Measurements from ENCODE around the gene EIPR1. TPM values are rescaled to one million over a fixed set of nuclear protein-coding genes. Genes with fewer than 3 reads are reported as not detected.
A peak's percentile ranks its signal among the peaks of the same experiment; 100 is the strongest.

EIPR1 gene
- total and polyA plus RNA-seq, 2 of the 4 experiments (the other 2 are of a cell fraction), result 46.5 to 67.4 TPM

DNA sequence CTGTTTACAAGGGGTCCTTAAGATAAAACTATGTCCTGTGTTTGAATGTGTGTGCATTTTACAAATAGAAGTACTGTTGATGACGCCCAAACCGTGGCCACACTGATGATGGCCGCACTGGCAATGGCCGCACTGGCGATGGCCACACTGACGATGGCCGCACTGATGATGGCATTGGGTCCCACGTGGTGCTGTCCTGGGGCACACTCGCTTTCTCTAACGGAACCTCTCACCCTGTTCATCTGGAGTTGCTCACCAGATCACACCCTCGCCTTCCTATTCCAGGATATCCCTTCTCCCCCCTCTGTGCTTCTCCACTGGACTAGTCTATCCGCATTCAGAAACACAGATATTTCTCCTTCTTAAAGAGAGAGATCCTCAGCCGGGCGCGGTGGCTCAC is 192.4 kb downstream of the EIPR1 start:
- H3K36me3 ChIP-seq (ENCODE audit: control insufficient read depth, insufficient read depth, low read length), result peaks cover 5% of the 10 kb centered on the region
- H3K23ac ChIP-seq (ENCODE audit: low read depth, low read length), result no peak overlapping the region
- TF ChIP-seq FOS (IDR thresholded peaks at IDR 0.05; ENCODE audit: low read depth, low read length), result no peak
- TF ChIP-seq MAFK (IDR thresholded peaks at IDR 0.05; ENCODE audit: low read depth, low read length), result no peak
- TF ChIP-seq SMC3 (IDR thresholded peaks at IDR 0.05; ENCODE audit: low read depth, low read length), result no peak
- no peak for TF ChIP-seq CEBPB (IDR thresholded peaks at IDR 0.05; ENCODE audit: low read depth, low read length)
- TF ChIP-seq, protein P1, sequence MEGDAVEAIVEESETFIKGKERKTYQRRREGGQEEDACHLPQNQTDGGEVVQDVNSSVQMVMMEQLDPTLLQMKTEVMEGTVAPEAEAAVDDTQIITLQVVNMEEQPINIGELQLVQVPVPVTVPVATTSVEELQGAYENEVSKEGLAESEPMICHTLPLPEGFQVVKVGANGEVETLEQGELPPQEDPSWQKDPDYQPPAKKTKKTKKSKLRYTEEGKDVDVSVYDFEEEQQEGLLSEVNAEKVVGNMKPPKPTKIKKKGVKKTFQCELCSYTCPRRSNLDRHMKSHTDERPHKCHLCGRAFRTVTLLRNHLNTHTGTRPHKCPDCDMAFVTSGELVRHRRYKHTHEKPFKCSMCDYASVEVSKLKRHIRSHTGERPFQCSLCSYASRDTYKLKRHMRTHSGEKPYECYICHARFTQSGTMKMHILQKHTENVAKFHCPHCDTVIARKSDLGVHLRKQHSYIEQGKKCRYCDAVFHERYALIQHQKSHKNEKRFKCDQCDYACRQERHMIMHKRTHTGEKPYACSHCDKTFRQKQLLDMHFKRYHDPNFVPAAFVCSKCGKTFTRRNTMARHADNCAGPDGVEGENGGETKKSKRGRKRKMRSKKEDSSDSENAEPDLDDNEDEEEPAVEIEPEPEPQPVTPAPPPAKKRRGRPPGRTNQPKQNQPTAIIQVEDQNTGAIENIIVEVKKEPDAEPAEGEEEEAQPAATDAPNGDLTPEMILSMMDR (conservative IDR thresholded peaks at IDR 0.05; ENCODE audit: low read depth, low read length), result no peak
- no peak for TF ChIP-seq RAD21 (IDR thresholded peaks at IDR 0.05; ENCODE audit: low read length)
- TF ChIP-seq POLR2A (IDR thresholded peaks at IDR 0.05; ENCODE audit: low read depth, low read length), result no peak
- TF ChIP-seq, protein P2, sequence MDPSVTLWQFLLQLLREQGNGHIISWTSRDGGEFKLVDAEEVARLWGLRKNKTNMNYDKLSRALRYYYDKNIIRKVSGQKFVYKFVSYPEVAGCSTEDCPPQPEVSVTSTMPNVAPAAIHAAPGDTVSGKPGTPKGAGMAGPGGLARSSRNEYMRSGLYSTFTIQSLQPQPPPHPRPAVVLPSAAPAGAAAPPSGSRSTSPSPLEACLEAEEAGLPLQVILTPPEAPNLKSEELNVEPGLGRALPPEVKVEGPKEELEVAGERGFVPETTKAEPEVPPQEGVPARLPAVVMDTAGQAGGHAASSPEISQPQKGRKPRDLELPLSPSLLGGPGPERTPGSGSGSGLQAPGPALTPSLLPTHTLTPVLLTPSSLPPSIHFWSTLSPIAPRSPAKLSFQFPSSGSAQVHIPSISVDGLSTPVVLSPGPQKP (IDR thresholded peaks at IDR 0.05; ENCODE audit: borderline replicate concordance, low read depth, low read length), result no peak
- no peak for TF ChIP-seq NFE2L2 (IDR thresholded peaks at IDR 0.05; ENCODE audit: low read depth, low read length)
- TF ChIP-seq RCOR1 (IDR thresholded peaks at IDR 0.05; ENCODE audit: insufficient replicate concordance, low read length), result no peak
- no peak for TF ChIP-seq MXI1 (IDR thresholded peaks at IDR 0.05; ENCODE audit: borderline replicate concordance, low read depth, low read length)
- TF ChIP-seq CHD1 (IDR thresholded peaks at IDR 0.05; ENCODE audit: low read depth, low read length), result no peak
- TF ChIP-seq RFX5 (IDR thresholded peaks at IDR 0.05; ENCODE audit: low read depth, low read length), result no peak
- TF ChIP-seq MAZ (IDR thresholded peaks at IDR 0.05; ENCODE audit: borderline replicate concordance, low read depth, low read length), result no peak
- H4K5ac ChIP-seq (ENCODE audit: low read depth, low read length), result no peak overlapping the region
- ChIA-PET POLR2A (ENCODE audit: unreplicated experiment) (no interaction called here), CTCF (no interaction called here)
- no peaks in the 10 kb centered on the region for H3K4me1 ChIP-seq (ENCODE audit: control insufficient read depth, insufficient read depth, low read length)
- dilution Hi-C loops (cut with HindIII; ENCODE audit: low sequenced_read_pairs, unreplicated experiment) (no loop called here), in situ Hi-C loops (cut with MboI; ENCODE audit: low sequenced_read_pairs) (no loop called here), intact Hi-C loops (cut with micrococcal nuclease) (no loop called here)
- no peaks in the 10 kb centered on the region for H3K27me3 ChIP-seq (ENCODE audit: control insufficient read depth, insufficient read depth, low read length)
- H3K14ac ChIP-seq (replicated peaks; ENCODE audit: low read depth, low read length), result no peak overlapping the region
- no peak overlapping the region for H2BK20ac ChIP-seq (ENCODE audit: low read depth, low read length)
- H4K8ac ChIP-seq (ENCODE audit: low read depth in 2 of 2, low read length in 2 of 2), result no peak overlapping the region
- no peak overlapping the region for H2AK5ac ChIP-seq (ENCODE audit: low read depth, low read length)
- no peak overlapping the region for H2AFZ ChIP-seq (replicated peaks; ENCODE audit: low read length, poor library complexity)
- H2BK15ac ChIP-seq (ENCODE audit: low read depth, low read length), result no peak overlapping the region
- no peak overlapping the region for H3K9ac ChIP-seq (ENCODE audit: low read depth, low read length)
- ATAC-seq (ENCODE audit: low read depth) (no peak), DNase-seq (no peak)
- no peak overlapping the region for H3K18ac ChIP-seq (ENCODE audit: low read depth, low read length)
- 97% methylated on average over 10 of the region's 15 CpGs; no CpG with 5 or more reads in 1 of the 2 experiments for WGBS, 2 experiments (ENCODE audit: extremely low coverage in 2 of 2, insufficient read length in 1 of 2)
- H3K27ac ChIP-seq (ENCODE audit: insufficient read depth, low read length), result no peak overlapping the region
- peak overlapping the region; percentile 37 for H2AK9ac ChIP-seq (replicated peaks; ENCODE audit: low read depth, low read length, poor library complexity)
- BruUV-seq (replicated peaks), result no TSS peak
- no peak overlapping the region for H4K91ac ChIP-seq (ENCODE audit: insufficient read depth, low read depth, low read length)
- no peaks in the 10 kb centered on the region for H3K9me1 ChIP-seq (ENCODE audit: insufficient read depth, low read length)
- H3K4me2 ChIP-seq (ENCODE audit: low read depth, low read length), result no peak overlapping the region
- no peak overlapping the region for H3K4me3 ChIP-seq (ENCODE audit: insufficient read depth, low read depth, low read length)
- no peak overlapping the region for H2BK120ac ChIP-seq (ENCODE audit: low read depth, low read length)
- H3K79me1 ChIP-seq (ENCODE audit: low read depth in 1 of 2, low read length in 2 of 2), result no peaks in the 10 kb centered on the region
- no peak overlapping the region for H3K4ac ChIP-seq (ENCODE audit: low read depth, low read length)
- peaks cover 6% of the 10 kb centered on the region; the same call in 1 of the 2 replicates for H3K9me3 ChIP-seq (ENCODE audit: control insufficient read depth, insufficient read depth, low read length)
- H4K20me1 ChIP-seq (ENCODE audit: insufficient read depth, low read length), result no peaks in the 10 kb centered on the region
- H2BK5ac ChIP-seq (ENCODE audit: low read depth, low read length, poor library complexity, severe bottlenecking), result no peak overlapping the region
- H3K56ac ChIP-seq (ENCODE audit: extremely low read depth, insufficient read depth, low read length), result no peak overlapping the region

All from IMR-90 (cell line).